ENCODE measurements around the gene RAB3GAP1.

The RAB3GAP1 gene

DNA sequence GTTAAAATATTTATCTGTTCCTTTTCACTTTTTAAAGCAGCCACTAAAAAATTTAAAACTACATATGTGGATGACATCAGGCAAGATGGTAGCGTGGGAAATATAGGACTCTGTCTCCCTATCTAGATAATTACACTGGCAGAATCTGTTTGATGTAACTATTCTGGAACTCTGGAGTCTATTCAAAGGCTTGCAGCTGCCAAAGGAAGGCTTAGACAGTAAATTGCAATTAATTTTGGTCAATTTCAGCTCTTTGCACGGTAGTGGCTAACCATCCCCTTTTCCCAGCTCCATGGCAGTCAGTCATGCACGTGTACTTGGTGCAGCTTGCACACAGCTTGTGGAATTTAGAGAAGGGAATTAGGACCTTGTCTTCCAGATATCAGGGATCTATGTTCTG lies 135.2 kb downstream of the RAB3GAP1 start:
- no peaks in the 10 kb centered on the region for H3K36me3 ChIP-seq (ENCODE audit: control insufficient read depth in 2 of 2, insufficient read depth in 1 of 2, low read length in 2 of 2)
- no peaks in the 10 kb centered on the region for H3K4me1 ChIP-seq (ENCODE audit: control insufficient read depth, insufficient read depth, low read length)
- no peaks in the 10 kb centered on the region for H3K9me3 ChIP-seq (ENCODE audit: control insufficient read depth, insufficient read depth, low read depth, low read length)
- no peak overlapping the region for H3K27ac ChIP-seq (ENCODE audit: extremely low read depth, low read depth, low read length)
- CTCF ChIA-PET, result no interaction called here
- no peak for TF ChIP-seq TRIM28 (IDR thresholded peaks at IDR 0.05; ENCODE audit: borderline replicate concordance, low read length)
- TF ChIP-seq ELK4 (IDR thresholded peaks at IDR 0.05; ENCODE audit: borderline replicate concordance, low read depth, low read length), result no peak
- TF ChIP-seq MYNN (tag by site-specific recombination; IDR thresholded peaks at IDR 0.05; ENCODE audit: borderline replicate concordance), result no peak
- no peak for TF ChIP-seq GLIS2 (tag by site-specific recombination; IDR thresholded peaks at IDR 0.05)
- TF ChIP-seq ZNF155 (tag by site-specific recombination; IDR thresholded peaks at IDR 0.05), result no peak
- no peak for TF ChIP-seq ZNF610 (tag by site-specific recombination; IDR thresholded peaks at IDR 0.05; ENCODE audit: borderline replicate concordance)
- TF ChIP-seq, protein P1, sequence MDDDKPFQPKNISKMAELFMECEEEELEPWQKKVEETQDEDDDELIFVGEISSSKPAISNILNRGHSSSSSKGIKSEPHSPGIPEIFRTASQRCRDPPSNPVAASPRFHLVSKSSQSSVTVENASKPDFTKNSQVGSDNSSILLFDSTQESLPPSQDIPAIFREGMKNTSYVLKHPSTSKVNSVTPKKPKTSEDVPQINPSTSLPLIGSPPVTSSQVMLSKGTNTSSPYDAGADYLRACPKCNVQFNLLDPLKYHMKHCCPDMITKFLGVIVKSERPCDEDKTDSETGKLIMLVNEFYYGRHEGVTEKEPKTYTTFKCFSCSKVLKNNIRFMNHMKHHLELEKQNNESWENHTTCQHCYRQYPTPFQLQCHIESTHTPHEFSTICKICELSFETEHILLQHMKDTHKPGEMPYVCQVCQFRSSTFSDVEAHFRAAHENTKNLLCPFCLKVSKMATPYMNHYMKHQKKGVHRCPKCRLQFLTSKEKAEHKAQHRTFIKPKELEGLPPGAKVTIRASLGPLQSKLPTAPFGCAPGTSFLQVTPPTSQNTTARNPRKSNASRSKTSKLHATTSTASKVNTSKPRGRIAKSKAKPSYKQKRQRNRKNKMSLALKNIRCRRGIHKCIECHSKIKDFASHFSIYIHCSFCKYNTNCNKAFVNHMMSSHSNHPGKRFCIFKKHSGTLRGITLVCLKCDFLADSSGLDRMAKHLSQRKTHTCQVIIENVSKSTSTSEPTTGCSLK (tag by site-specific recombination; IDR thresholded peaks at IDR 0.05), result no peak
- TF ChIP-seq ZNF19 (tag by site-specific recombination; IDR thresholded peaks at IDR 0.05; ENCODE audit: low read depth), result no peak
- no peak for TF ChIP-seq ZBTB17 (tag by site-specific recombination; IDR thresholded peaks at IDR 0.05)
- TF ChIP-seq ZNF692 (tag by site-specific recombination; IDR thresholded peaks at IDR 0.05), result no peak
- TF ChIP-seq, protein P2, sequence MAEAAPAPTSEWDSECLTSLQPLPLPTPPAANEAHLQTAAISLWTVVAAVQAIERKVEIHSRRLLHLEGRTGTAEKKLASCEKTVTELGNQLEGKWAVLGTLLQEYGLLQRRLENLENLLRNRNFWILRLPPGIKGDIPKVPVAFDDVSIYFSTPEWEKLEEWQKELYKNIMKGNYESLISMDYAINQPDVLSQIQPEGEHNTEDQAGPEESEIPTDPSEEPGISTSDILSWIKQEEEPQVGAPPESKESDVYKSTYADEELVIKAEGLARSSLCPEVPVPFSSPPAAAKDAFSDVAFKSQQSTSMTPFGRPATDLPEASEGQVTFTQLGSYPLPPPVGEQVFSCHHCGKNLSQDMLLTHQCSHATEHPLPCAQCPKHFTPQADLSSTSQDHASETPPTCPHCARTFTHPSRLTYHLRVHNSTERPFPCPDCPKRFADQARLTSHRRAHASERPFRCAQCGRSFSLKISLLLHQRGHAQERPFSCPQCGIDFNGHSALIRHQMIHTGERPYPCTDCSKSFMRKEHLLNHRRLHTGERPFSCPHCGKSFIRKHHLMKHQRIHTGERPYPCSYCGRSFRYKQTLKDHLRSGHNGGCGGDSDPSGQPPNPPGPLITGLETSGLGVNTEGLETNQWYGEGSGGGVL (tag by site-specific recombination; IDR thresholded peaks at IDR 0.05), result no peak
- TF ChIP-seq GFI1B (tag by site-specific recombination; IDR thresholded peaks at IDR 0.05), result no peak
- no peak for TF ChIP-seq ZNF335 (tag by site-specific recombination; conservative IDR thresholded peaks at IDR 0.05)
- no peak for TF ChIP-seq ZNF324 (tag by site-specific recombination; IDR thresholded peaks at IDR 0.05)
- TF ChIP-seq ZNF391 (tag by site-specific recombination; IDR thresholded peaks at IDR 0.05; ENCODE audit: borderline replicate concordance, low read depth), result no peak
- no peak for TF ChIP-seq KLF7 (tag by site-specific recombination; IDR thresholded peaks at IDR 0.05; ENCODE audit: borderline replicate concordance)
- no peak for TF ChIP-seq ZFP37 (tag by site-specific recombination; IDR thresholded peaks at IDR 0.05)
- no peak for TF ChIP-seq ZNF121 (tag by site-specific recombination; IDR thresholded peaks at IDR 0.05)
- POLR2A ChIA-PET, result no interaction called here
- H3K4me3 ChIP-seq (ENCODE audit: low read depth, low read length), result no peak overlapping the region

DNA sequence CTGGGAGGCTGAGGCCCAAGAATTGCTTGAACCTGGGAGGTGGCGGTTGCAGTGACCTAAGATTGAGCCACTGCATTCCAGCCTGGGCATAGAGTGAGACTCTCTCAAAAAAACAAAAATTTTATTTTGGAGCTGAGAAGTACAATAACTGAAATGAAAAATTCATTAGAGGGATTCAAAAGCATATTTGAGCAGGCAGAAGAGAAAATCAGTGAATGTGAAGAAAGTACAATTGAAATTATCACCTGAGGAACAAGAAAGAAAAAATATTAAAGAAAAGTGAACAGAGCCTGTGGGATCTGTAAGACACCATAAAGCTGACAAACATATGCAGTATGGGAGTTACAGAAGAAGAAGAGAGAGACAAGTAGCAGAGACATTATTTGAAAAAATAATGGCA lies 137.1 kb downstream of the RAB3GAP1 start:
- Histone ChIP-seq H3K4me3 (ENCODE audit: low read depth, low read length) (no peak overlapping the region), H3K36me3 (ENCODE audit: control insufficient read depth in 2 of 2, insufficient read depth in 1 of 2, low read length in 2 of 2) (no peaks in the 10 kb centered on the region), H3K27ac (ENCODE audit: extremely low read depth, low read depth, low read length) (no peak overlapping the region), H3K9me3 (ENCODE audit: control insufficient read depth, insufficient read depth, low read depth, low read length) (no peaks in the 10 kb centered on the region), H3K4me1 (ENCODE audit: control insufficient read depth, insufficient read depth, low read length) (no peaks in the 10 kb centered on the region)
- CTCF ChIA-PET, result interaction anchor here (0.7 kb wide), 1 partner anchor 1171 kb away, joined by 3 read pairs; no protein-coding TSS in a partner anchor
- POLR2A ChIA-PET, result no interaction called here
- TF ChIP-seq PRDM1 (tag by site-specific recombination; IDR thresholded peaks at IDR 0.05), result peak; percentile 38; the same call in 1 of the 2 replicates
- TF ChIP-seq ZNF146 (tag by site-specific recombination; IDR thresholded peaks at IDR 0.05), result no peak
- TF ChIP-seq ZNF112 (tag by site-specific recombination; IDR thresholded peaks at IDR 0.05), result no peak
- TF ChIP-seq ZNF704 (tag by site-specific recombination; IDR thresholded peaks at IDR 0.05), result no peak

Data from HEK293 (cell line).